ENCODE data around the gene MBNL3. TPM values are rescaled to one million over a fixed set of nuclear protein-coding genes. Genes with fewer than 3 reads are reported as not detected.

MBNL3 gene
- total RNA-seq, 4 donors from 2014 or later: 13.7 to 59.9 (median 20.3) TPM

GRCh38 chrX:132518401-132518800 is 29.6 kb upstream of the MBNL3 start:
- ATAC-seq (ENCODE audit: low FRiP score) (no peak), DNase-seq (ENCODE audit: low spot score) (no peak)
- no peak for TF ChIP-seq CTCF (IDR thresholded peaks at IDR 0.05)

DNA sequence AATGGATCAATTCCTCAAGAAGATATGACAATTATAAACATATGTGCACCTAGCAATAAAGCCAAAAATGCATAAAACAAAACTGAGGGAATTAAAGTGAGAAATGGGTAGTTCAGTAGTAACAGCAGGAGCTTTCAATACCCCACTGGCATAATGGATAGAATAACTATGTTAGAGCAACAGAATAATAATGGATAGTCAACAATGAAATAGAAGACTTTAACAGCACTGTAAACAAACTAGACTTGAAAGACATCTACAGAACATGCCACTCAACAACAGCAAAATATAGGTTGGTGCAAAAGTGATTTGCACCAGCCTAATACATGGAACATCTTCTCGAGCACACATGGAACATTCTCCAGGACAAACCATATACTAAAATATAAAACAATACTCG is 20.0 kb upstream of the MBNL3 start:
- no peak for TF ChIP-seq CTCF (IDR thresholded peaks at IDR 0.05)
- DNase-seq (ENCODE audit: low spot score) (no peak), ATAC-seq (ENCODE audit: low FRiP score) (no peak)

GRCh38 chrX:132505116-132505515 is 16.3 kb upstream of the MBNL3 start:
- DNase-seq (ENCODE audit: low spot score) (no peak), ATAC-seq (ENCODE audit: low FRiP score) (no peak)

DNA sequence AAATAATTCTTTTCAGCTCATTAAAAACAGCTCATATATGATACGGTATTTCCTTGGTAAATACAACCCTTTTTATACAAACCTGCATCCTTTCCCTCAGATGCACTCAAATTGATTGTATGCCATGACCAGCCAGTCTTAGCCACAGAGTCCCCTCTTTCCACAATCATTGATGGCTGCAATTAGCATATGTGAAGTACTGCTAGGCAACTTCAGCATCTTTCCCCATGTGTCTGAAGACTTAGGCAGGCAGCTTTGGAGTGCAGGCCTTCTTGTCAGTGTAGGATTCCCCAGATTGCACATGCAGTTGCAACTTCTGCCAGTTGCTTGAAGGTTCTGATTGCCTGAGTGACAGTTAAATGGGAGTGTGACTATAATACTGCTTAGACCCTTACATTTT is 15.6 kb upstream of the MBNL3 start:
- ATAC-seq (ENCODE audit: low FRiP score) (no peak), DNase-seq (ENCODE audit: low spot score) (no peak)
- no peak for TF ChIP-seq CTCF (IDR thresholded peaks at IDR 0.05)

More at GRCh38 chrX:132505116-132505515, 16.3 kb upstream of the MBNL3 start:
- no peak for TF ChIP-seq CTCF (IDR thresholded peaks at IDR 0.05)

GRCh38 chrX:132501606-132502005 is 12.8 kb upstream of the MBNL3 start:
- no peak for DNase-seq (ENCODE audit: low spot score)
- no peak for ATAC-seq (ENCODE audit: low FRiP score)
- TF ChIP-seq CTCF (IDR thresholded peaks at IDR 0.05): no peak

GRCh38 chrX:132497432-132497831 is 8.6 kb upstream of the MBNL3 start:
- ATAC-seq (ENCODE audit: low FRiP score): no peak
- no peak for TF ChIP-seq CTCF (IDR thresholded peaks at IDR 0.05)
- DNase-seq (ENCODE audit: low spot score): no peak

DNA sequence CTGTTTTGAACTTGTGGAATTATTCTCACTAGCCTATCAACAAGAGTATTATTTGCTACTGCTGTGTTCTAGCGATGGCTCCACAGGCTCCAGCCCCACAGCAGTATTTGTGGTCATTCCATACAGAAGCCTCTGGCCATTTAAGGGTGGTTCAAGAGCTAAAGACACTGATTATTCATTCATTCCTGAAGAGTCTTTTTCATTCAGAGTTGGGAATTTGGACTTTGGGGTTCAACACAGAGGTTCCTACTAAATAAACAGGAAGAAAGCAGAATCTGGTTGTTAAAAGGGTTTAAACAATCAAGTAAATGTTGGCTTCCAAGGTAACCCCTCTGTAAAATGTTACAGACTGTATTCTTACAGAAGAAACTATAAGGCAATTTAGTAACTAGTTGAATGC is 4.3 kb upstream of the MBNL3 start:
- ATAC-seq (ENCODE audit: low FRiP score) (no peak), DNase-seq (ENCODE audit: low spot score) (no peak)
- no peak for TF ChIP-seq CTCF (IDR thresholded peaks at IDR 0.05)
